GM21515 (cell line): ENCODE data around the gene GZMB.
A peak's percentile ranks its signal among the peaks of the same experiment; 100 is the strongest.
"Not testable (repeated sequence)": the region's sequence is repeated elsewhere in the genome, so short reads cannot be mapped to it uniquely, and the experiment has no call there.

Experiments
- ATAC-seq: cut with Tn5 transposase; IDR thresholded peaks from one replicate; pipeline ENCODE4 v1.9.1; 2021; ENCODE audit not compliant: unreplicated experiment

GZMB gene, protein sequence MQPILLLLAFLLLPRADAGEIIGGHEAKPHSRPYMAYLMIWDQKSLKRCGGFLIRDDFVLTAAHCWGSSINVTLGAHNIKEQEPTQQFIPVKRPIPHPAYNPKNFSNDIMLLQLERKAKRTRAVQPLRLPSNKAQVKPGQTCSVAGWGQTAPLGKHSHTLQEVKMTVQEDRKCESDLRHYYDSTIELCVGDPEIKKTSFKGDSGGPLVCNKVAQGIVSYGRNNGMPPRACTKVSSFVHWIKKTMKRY

DNA sequence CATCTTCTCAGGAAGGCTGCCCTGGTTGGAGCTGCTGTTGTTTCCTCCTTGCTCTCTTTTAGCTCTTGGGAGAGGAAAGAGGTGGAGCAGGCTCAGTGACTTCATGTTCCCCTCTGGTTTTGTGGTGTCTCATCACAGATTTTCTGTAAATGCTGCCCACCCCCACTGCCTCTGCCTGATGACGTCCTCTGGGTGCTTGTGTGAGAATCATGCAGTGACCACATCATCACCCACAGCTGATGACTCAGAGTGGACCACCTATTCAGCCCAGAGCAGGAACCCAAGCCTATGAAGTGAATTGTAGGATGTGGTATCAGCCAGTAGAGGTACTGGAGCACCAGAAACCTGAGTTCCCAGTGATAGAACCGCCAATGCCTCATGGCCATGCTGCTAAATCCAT is at the start of gene GZMB:
Gene GZMB (minus strand): TSS at position 33 of the 400 bp plus-strand sequence. CDS start 30 bp downstream, at position 3.
- no peak for ATAC-seq

DNA sequence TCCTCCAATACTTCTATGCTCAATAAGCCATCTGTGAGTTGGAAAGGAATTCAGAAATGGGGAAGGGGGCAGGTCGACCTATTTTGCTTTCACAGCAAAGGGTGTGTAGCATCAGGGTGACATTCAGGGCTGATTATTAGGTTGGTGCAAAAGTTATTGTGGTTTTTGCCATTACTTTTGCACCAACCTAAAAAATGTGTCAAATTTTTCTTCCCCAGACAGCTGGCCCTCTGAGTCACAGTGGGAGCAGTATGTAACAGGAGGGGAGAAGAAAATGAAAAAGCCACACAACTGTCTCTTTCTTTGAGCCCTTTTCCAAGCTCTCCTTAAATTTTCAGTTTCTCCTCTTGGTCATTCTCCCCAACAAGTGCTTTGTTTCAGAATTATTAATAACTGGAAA is 47.1 kb upstream of the GZMB start:
- no peak for ATAC-seq

DNA sequence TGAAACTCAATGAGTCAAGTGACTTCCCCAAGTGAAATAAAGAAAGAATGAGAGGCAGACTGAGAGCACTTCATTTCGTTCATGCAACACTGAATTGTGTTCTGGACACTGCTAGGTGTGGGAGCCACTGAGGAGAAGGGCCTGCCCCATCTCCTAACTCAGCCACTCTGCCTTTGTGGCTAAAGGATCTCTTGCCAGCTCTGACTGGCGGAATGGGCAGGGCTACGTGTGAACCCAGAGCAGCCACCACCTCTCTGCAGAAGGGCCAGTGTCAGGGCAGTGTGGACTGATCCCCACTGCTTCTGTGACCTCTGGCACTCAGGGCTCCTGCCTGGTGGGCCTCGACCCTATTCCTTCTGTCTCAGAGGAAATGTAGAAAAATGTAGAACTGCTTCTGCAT is 46.5 kb upstream of the GZMB start:
- no peak for ATAC-seq

DNA sequence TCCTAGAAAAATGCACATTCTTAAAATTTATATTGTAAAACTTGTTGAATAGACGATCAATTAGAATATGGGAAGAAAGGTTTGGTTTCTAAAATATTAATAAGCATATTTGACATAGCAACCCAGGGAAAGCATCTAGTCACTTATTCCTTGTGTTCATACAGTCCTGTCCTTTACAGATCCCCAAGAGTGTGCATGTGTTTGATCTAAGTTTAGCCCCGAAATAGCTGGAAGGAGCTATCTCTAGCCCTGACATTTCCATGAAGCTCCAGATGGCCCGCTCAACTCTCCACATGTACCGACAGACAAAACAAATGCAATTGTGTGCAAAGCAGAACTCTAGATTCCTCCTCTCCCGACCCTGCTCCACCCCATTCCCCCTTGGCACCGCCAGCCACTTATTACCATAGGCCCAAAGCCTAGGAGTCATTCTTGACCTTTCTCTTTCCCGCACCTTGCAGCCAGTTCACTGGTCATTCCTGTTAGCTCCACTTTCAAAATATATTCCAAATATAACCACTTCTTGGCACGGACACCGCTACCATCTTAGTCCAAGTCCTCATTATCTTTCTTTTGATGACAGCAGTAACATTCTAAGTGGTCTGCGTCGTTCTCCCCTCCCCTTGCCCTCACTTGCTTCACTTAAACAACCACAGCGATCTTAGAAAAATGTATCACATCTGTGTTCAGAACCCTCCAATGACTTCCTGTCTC is 45.4 kb upstream of the GZMB start:
- ATAC-seq = no peak

DNA sequence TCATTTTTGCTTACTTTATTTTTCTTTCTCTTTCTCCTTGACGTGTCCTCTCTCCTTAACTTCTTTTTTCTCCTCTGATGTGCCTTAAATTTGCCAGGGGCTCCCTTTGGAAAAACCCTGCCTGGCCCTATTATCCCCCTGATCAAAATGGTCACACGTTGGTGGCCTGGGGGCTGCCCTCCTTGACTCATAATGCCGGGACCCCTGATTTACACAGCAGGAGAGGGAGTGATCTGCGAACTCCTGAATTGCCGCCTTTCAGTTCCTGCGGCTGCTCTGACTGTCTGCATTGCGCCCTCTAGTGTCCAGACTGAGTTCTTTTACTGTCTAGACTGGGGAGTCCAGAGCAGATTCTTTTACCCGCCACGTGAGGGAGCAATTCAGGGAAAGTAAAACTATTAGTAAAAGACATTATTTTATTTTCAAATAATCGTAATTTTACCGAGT is 44.8 kb upstream of the GZMB start:
- peak; percentile 62 for ATAC-seq

DNA sequence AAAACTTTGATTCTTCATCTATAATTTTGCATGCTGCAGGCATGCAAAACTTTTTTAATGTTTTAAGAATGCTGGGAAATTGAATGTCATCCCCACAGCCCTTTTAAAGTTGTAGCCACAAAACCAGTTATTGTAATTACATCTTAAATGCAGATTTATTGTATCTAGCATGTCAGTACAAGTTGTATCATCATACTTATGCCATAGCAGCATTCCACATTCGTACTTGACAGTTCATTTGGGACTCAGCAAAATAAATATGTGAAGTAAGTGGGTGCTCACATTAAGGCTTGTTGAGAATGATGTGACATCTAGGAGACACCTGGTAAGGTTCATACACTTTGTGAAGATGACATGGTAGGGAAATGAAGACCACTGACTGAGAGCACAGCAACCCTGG is 44.0 kb upstream of the GZMB start:
- no peak for ATAC-seq

DNA sequence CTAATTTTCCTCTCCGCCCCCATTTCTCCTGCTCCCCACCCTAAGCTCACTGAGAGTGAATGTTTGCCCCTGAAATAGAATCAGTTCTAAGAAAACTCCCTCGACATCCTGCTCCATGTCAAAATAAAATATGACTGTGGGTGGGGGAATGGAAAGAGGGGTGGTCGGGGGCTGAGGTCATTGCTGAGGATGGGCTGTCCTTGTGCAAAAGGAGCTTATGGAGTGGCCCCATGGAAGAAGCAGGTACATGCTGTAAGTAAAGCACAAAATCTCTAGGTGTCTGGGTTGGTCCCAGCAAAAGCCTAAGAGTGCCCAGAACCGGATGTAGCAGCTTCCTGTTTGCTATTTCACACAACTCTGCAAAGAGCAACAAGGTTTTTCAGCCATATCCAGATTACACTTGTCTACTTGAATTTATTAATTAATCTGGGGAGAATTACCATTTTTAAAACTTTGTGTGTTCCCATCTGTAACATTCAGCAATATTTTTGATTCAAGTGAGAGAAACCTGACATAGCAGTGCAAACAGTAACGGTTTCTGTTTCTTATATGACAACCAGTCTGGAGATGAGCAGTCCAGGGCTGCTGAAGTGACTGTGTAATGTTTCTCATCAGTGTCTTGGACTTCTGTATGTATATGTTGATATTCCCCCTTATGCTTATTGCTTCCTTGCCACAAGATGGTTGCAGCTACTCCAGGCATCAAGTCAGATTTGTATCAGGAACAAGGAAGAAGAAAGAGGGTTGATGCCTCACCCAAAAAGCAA is 40.4 kb upstream of the GZMB start:
- ATAC-seq = peak; percentile 58

DNA sequence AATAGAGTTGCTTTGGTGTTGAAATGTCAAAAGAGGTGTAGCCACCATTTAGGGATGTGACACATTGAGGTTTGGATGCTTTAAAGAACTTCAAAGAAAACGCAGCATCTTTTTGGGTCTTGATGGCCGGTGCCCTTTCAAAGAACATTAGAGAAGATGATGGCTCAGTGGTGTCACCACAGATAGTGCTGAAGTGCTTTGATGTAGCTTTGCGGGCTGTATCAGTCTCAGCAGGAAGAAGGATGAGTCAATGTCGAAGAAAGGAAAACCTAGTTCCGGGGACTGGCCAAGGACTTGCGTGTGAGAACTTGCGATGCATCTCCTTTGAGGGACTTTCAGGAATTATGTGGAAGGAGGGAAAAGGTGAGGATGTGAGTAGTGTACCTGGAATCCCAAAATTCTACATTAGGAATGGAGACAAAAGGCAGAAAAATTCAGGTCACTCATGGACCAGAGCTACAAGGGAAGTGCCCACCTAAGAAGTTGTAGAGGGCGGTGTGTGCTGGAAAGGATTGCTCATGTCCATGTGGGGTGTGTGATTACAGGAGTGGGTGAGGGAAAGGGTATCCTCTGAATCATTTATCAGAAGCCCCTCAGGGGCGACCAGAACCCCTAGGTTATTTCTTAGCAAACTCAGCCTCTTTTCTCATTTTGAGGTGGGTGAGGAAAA is 39.7 kb upstream of the GZMB start:
- peak; percentile 51 for ATAC-seq

DNA sequence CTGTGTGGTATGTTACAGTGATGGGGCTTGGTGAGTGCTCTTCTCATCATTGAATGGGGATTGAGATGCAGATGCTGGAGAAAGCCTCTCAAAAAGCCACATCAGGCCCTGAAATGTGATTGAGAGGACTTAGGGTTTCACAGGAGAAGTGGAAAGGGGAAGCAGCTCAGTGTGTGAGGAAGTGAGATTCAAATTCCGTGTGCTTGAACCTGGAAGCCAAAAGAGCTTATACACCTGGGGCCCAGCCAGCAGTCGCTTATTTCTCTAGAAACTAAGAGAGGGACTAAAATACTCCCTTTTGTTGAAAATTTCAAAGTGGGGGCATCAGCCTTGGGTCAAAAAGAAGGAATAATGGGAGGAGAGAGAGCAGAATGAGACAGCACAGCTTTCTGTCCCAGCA is 39.1 kb upstream of the GZMB start:
- ATAC-seq = peak; percentile 60

DNA sequence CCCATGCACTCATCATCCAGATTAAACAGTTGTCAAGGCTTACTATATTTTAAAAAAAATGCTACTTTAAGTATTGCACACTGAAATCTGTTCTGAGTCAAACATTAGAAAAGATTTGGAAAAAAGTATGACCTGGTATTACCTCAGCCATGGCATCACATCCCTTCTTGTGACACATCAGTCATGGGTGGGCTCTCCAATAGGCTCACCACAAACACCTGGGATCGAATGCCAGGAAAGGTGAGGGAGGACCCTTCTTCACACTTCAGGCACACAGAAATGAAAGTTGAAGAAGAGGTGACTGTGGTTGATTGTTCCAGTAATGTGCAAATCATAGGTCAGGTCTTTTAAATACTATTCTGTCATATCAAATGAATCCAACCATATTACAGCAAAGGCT is 36.6 kb upstream of the GZMB start:
- ATAC-seq = no peak

DNA sequence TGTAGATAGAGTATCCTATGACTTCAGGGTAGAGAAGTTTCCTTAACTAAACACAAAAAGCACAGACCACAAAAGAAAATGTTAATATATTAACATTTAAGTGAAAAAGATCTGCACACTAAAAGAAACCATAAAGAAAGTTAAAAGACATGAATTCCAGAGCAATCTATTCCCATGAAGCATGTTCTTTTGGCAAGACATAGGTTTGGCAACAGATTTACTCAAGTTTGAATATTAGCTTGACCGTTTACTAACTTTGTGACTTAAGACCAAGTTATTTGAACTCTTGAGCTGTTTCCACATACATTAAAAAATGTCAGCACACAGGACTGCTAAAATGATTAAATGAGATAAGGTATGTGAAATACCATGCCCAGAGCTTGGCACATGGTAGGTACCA is 35.7 kb upstream of the GZMB start:
- no peak for ATAC-seq

DNA sequence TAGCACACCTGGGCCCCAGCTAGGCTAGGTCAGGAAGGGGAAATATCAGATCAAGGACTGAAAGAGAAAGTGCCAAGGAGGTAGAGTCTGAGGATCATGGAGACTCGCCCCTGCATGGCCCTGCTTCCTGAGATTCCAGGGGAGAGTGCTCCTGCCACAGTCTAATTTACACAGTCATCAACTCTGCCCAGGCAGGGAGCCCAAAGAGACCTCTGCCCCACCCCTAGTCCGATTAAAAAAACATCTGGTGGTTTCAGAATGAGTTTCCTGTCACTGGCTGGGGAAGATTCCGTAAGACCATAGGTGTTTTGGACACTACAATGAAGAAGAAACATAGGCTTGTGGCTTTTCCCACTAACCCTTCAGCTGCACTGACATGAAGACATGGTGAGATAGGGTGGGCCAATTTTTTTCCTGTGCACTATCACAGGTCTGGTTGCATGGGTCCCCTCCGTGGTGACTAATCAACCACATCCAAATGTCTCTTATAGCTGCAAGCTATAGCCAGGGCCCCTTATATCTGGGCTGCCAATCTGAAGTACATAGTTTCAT is 31.5 kb upstream of the GZMB start:
- ATAC-seq = peak; percentile 87

DNA sequence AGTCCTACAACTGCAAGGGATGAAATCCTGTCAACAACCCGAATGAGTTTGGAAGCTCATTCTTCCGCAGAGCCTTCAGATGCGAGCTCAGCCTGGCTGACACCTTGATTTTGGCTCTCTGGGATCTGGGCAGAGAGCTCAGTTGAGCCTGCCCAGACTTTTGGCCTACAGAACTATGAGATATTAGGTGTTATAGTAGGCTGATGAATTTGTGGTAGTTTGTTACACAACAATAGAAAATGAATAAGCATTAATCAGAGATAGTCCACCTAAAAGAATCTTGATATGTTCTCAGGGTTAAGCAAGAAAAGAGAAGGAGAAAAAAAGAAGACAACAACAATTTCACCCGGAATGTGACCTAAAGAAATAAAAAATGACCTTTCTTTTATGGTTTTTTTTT is 30.4 kb upstream of the GZMB start:
- ATAC-seq = no peak

DNA sequence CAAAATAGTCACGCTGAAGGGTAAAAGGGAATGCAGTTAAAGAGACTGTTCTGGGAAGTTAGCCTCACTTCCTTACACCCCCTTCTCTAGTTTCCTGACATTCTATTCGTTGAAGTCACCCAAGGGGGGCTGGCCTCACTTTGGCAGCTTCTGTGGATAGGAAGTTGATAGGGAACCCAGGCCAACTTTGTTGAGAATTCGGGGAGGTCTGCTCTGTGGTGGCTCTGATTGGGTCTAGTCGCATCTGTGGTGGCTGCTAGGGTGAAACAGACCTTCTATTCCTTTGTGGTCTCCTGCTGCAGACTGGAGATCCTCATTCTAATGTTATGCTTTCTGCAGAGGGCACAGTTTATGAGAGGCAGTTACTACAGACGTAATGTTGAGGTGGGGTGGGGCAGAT is 28.8 kb upstream of the GZMB start:
- no peak for ATAC-seq

DNA sequence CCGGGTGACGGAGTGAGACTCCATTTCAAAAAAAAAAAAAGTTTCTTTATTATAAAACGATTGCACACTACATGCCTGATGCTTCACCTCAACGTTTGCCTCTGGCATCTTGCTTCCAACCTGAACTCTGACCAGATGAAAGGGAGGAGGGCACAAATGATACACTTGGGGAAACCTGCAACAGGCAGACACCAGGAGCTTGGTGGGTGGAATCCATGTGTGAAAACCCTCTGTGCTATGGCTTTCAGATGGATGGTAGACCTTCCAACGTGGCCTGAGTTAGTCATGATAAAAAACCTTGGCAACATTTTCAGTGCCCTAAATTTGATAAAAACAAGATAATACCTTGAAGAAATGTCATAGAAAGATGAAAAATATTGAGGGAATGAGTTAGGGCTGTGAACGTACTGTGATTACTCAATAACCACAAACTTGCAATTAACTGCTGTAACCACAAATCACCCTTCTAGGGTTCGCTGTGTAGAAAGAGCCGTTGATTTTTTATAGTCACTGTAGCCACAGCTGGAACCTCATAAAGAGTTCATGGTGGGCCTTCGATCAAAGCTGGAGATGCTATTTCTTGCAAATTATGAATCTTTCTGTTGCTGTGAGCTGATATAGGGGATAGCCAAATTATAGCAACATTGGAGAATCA is 26.1 kb upstream of the GZMB start:
- ATAC-seq = no peak

DNA sequence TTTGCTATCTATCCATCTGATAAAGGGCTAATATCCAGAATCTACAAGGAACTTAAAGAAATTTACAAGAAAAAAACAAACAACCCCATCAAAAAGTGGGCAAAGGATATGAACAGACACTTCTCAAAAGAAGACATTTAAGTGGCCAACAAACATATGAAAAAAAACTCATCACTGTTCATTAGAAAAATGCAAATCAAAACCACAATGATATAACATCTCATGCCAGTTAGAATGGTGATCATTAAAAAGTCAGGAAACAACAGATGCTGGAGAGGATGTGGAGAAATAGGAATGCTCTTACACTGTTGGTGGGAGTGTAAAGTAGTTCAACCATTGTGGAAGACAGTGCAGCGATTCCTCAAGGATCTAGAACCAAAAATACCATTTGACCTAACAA is 14.4 kb upstream of the GZMB start:
- not testable (repeated sequence) for ATAC-seq

DNA sequence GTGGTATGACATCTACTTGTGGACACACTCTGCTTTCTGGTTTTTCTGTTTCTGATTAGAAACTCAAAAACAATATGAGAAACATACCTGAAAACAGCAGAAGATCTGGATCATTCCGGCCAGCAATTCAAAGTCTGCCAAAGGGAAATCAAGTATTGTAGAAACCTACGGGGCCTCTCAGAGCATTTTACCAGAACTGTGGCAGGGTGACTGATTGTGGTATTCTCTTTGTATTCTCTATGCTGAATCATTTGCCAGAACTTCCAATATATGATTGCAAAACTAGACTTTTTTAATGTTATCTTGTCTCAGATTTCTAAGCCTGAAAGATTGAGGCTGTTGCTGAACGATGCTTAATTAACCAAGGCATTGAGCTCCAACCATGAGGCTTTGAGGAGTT is 5.9 kb upstream of the GZMB start:
- ATAC-seq = no peak

DNA sequence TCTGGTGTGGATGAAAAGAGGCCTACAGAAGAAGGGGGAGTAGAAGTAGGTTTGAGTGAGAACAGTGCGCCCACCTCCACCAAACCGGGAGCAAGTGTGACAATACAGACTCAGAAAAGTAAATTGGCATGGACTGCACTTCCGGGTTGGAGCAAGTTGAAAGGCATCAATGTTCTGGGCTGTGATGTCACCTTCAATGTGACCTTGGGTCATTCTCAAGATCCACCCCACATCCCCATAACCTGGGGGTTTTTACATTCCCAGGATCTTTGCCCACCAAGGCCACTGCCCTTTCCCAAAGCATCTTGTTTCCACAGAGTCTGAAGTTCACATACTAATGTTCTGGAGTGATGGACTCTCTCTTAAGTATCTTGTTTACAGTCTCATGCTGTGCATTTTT is 5.3 kb upstream of the GZMB start:
- ATAC-seq = no peak

DNA sequence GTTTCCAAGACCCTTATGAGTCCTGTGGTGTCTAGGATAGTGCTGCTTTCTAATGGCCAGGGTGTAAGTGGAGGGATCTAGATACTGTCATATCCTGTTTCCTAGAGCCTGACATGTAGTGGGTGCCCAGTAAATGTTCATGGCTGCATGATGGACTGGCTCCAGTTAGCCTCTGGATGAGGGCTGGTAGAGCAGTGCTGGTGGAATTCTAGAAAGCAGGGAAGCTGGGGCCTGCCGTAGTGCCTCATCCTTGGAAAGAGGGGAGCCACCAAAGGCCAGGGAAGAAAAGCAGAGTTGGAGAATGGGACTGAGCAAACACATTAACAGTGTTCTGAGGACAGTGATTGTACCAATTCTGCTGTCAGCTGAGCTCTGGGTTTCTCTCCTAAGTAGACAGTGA is 637 bp downstream of the GZMB start:
- no peak for ATAC-seq

DNA sequence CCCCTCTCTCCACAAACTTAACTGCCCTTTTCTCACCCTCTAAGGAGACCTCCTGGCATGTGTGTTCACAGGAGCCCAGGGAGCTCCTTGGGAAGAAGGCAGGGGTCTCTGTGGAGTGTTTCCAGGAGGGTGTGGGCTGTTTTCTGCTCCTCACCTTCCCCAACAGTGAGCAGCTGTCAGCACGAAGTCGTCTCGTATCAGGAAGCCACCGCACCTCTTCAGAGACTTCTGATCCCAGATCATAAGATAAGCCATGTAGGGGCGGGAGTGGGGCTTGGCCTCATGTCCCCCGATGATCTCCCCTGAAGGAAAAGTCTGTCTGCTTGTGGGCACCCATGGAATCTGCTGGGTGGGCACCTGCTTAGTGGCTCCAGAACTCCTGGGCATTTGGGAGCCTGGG is 1.2 kb downstream of the GZMB start:
- ATAC-seq = no peak

DNA sequence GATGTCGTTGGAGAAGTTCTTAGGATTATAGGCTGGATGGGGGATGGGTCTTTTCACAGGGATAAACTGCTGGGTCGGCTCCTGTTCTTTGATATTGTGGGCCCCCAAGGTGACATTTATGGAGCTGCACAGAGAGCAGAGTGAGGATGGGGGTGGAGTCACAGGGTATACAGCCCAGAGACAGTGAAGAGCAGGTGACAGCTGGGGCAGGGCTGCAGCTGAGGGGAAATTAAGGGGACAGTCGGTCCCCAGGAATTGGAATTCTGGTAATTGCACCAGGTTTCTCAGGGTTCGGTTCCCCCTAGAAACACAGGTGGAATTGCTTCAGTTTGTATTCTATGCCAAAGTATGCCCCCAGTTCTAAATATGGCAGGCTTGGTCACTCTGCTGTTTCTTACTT is 1.7 kb downstream of the GZMB start:
- no peak for ATAC-seq
